ENCODE measurements around the gene TMEM183A. TPM values are rescaled to one million over a fixed set of nuclear protein-coding genes. Genes with fewer than 3 reads are reported as not detected.

Gene TMEM183A
- total RNA-seq, 1 experiment from 2014 or later = 119 TPM

- H2AFZ ChIP-seq (ENCODE audit: low read length) = no peak overlapping the region
- no peaks in the 10 kb centered on the region for H3K36me3 ChIP-seq (ENCODE audit: low read depth, low read length)
- intact Hi-C loops (cut with micrococcal nuclease) = loop anchor here (2.0 to 5.0 kb wide), 2 partner anchors 90 to 229 kb away; partner anchors contain the start of gene ADORA1
- ATAC-seq (no peak; the same call in 1 of the 2 replicates), DNase-seq (no peak)
- no peaks in the 10 kb centered on the region for H3K27me3 ChIP-seq (ENCODE audit: low read length)
- TF ChIP-seq EZH2 (IDR thresholded peaks at IDR 0.05; ENCODE audit: low read length, unreplicated experiment) (no peak), CTCF (conservative IDR thresholded peaks at IDR 0.05; ENCODE audit: low read depth, low read length) (no peak), EZH2phosphoT487 (IDR thresholded peaks at IDR 0.05; ENCODE audit: borderline replicate concordance, low read length) (no peak)
- POLR2A ChIA-PET (ENCODE audit: unreplicated experiment) = no interaction called here
- H3K9me2 ChIP-seq (replicated peaks; ENCODE audit: low read length) = no peaks in the 10 kb centered on the region
- H3K79me2 ChIP-seq (ENCODE audit: low read length) = no peaks in the 10 kb centered on the region
- H3K9ac ChIP-seq (ENCODE audit: low read length) = no peak overlapping the region
- H3K4me1 ChIP-seq (ENCODE audit: insufficient read depth, low read length) = peaks cover 11% of the 10 kb centered on the region; the same call in 1 of the 2 replicates
- no peaks in the 10 kb centered on the region for H3F3A ChIP-seq (ENCODE audit: low read length, unreplicated experiment)
- BruUV-seq (replicated peaks) = no TSS peak
- no peak overlapping the region for H3K4me3 ChIP-seq (ENCODE audit: low read length)
- H3K9me3 ChIP-seq (ENCODE audit: low read length) = no peaks in the 10 kb centered on the region
- H3K27ac ChIP-seq (ENCODE audit: low read length) = no peak overlapping the region
- H4K20me1 ChIP-seq (ENCODE audit: low read length) = no peaks in the 10 kb centered on the region
- CTCF ChIA-PET = no interaction called here
- H3K4me2 ChIP-seq (ENCODE audit: low read length) = no peak overlapping the region
Measured at GRCh38 chr1:203037509-203038190, 30.5 kb downstream of the TMEM183A start.

DNA sequence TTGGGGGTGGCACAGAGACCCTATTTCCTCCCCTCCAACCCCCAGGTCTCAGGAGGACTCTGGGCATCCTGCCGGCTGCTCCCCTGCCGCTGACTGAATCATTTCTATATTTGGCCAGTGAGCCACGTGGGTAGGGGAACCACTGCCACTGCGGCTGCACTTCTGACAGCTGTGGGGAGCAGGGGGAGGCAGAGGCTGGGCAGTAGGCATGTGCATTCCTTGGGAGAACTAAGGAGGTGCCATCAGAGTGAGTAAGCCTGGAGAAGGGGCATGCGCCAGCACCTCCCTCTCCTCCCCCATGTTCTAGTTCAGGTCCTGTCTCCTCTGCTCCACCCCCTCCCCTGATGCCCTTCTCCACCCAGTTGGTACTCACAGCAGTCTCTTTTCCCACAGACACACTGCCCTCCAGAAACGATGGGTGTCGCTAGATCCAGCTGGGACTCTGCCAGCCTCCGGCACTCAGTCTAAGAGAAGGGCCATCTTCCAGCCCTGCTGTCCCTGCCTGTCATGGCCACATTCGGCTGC, 31.1 kb downstream of the TMEM183A start:
- H3K4me3 ChIP-seq (ENCODE audit: low read length) = no peak overlapping the region
- H4K20me1 ChIP-seq (ENCODE audit: low read length) = no peaks in the 10 kb centered on the region
- no peaks in the 10 kb centered on the region for H3K9me3 ChIP-seq (ENCODE audit: low read length)
- H3K9ac ChIP-seq (ENCODE audit: low read length) = no peak overlapping the region
- ChIA-PET POLR2A (ENCODE audit: unreplicated experiment) (no interaction called here), CTCF (interaction anchor here (1.6 kb wide), 1 partner anchor 178 kb away, joined by 17 read pairs; no protein-coding TSS in a partner anchor)
- no peak overlapping the region for H3K4me2 ChIP-seq (ENCODE audit: low read length)
- no peaks in the 10 kb centered on the region for H3F3A ChIP-seq (ENCODE audit: low read length, unreplicated experiment)
- H3K9me2 ChIP-seq (replicated peaks; ENCODE audit: low read length) = no peaks in the 10 kb centered on the region
- intact Hi-C loops (cut with micrococcal nuclease) = loop anchor here (2.0 to 5.0 kb wide), 2 partner anchors 89 to 229 kb away; partner anchors contain the start of gene ADORA1
- no TSS peak for BruUV-seq (replicated peaks)
- no peaks in the 10 kb centered on the region for H3K79me2 ChIP-seq (ENCODE audit: low read length)
- no peak overlapping the region for H3K27ac ChIP-seq (ENCODE audit: low read length)
- H3K27me3 ChIP-seq (ENCODE audit: low read length) = no peaks in the 10 kb centered on the region
- H3K4me1 ChIP-seq (ENCODE audit: insufficient read depth, low read length) = peaks cover 11% of the 10 kb centered on the region; the same call in 1 of the 2 replicates
- TF ChIP-seq EZH2phosphoT487 (IDR thresholded peaks at IDR 0.05; ENCODE audit: borderline replicate concordance, low read length) (no peak), CTCF (conservative IDR thresholded peaks at IDR 0.05; ENCODE audit: low read depth, low read length) (peak; percentile 43; the same call in 1 of the 2 replicates)
- no peaks in the 10 kb centered on the region for H3K36me3 ChIP-seq (ENCODE audit: low read depth, low read length)
- H2AFZ ChIP-seq (ENCODE audit: low read length) = no peak overlapping the region
- ATAC-seq (peak; percentile 65), DNase-seq (peak; percentile 63)

All from PC-3 (cell line).